Esophagus (tissue), 2 donors: ENCODE measurements around the gene ZDHHC14. TPM values are rescaled to one million over a fixed set of nuclear protein-coding genes. Genes with fewer than 3 reads are reported as not detected.
"Not testable (repeated sequence)": the region's sequence is repeated elsewhere in the genome, so short reads cannot be mapped to it uniquely, and the experiment has no call there.

Experiments used
- H3K27ac ChIP-seq, 2 donors: one replicate each; pipeline ENCODE4 v1.5.1; 2013; ENCODE audit warnings: low read depth in 2 of 2, mild to moderate bottlenecking in 2 of 2, inconsistent platforms in 1 of 2, low read length in 1 of 2, moderate library complexity in 1 of 2
- H3K27me3 ChIP-seq, 2 donors: one replicate each; pipeline ENCODE4 v1.6.1; 2013; ENCODE audit warnings: low read length in 2 of 2, control low read depth in 1 of 2, mild to moderate bottlenecking in 1 of 2; ENCODE audit not compliant: insufficient read depth in 2 of 2, control insufficient read depth in 1 of 2
- H3K36me3 ChIP-seq, 2 donors: one replicate each; pipeline ENCODE4 v1.6.1; 2013; ENCODE audit warnings: low read length in 1 of 2; ENCODE audit not compliant: control insufficient read depth in 2 of 2, insufficient read depth in 2 of 2
- H3K4me1 ChIP-seq, 2 donors: one replicate each; pipeline ENCODE4 v1.6.1; 2013; ENCODE audit warnings: low read length in 1 of 2; ENCODE audit not compliant: control insufficient read depth in 2 of 2, insufficient read depth in 2 of 2
- H3K4me3 ChIP-seq, 2 donors: one replicate each; pipeline ENCODE4 v1.5.1; 2013; ENCODE audit warnings: low read length in 2 of 2, mild to moderate bottlenecking in 2 of 2, low read depth in 1 of 2, moderate library complexity in 1 of 2
- H3K9me3 ChIP-seq, 2 donors: one replicate each; pipeline ENCODE4 v1.6.1; 2013; ENCODE audit warnings: mild to moderate bottlenecking in 2 of 2, low read depth in 1 of 2, low read length in 1 of 2, moderate library complexity in 1 of 2; ENCODE audit not compliant: control insufficient read depth in 2 of 2, insufficient read depth in 1 of 2
- WGBS, 2 donors: extraction: QIAGEN DNeasy Blood & Tissue Kit; methylation state at CpG; one replicate each; pipeline ENCODE4 v1.1.7; 2013; 5-methylcytosine and 5-hydroxymethylcytosine counted together
- polyA plus RNA-seq, 2 donors: library from polyadenylated mRNA; stranded (reverse); fragments of 200-250 nt; gene quantifications; one replicate each; pipeline ENCODE4 v1.2.3, GENCODE V29; 2013
- donor health status: healthy with polysubstance abuse.
- donor health status: Bipolar disorder and iron deficiency.

Gene ZDHHC14
- polyA plus RNA-seq, 2 donors = 2.9 to 3.7 TPM

DNA sequence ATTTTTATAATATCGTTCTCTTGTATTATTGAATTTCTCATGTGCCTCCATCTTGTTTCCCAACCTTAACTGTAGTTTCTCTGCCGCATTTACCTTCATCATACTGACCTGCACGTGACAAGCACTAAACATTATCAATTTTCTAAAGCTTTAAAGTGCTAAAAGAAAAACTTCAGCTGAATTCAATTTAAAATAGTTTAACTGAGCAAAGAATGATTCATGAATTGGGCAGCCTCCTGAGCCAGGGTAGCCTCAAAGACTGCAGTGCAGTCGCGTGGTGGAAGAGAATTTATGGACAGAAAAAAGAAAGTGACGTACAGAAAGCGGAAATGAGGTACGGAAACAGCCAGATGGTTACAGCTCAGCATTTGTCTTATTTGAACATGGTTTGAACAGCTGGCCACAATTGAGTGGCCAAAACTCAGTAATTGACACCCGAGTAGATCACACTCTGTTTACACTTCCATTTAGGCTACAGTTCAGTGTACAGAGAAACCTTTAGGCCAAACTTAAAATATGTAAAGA is 4.2 kb upstream of the ZDHHC14 start:
- Histone ChIP-seq H3K27ac (no peak overlapping the region), H3K9me3 (no peaks in the 10 kb centered on the region), H3K27me3 (no peaks in the 10 kb centered on the region), H3K4me1 (no peaks in the 10 kb centered on the region), H3K4me3 (no peak overlapping the region), H3K36me3 (no peaks in the 10 kb centered on the region)
- WGBS, 2 donors = 83 to 84% methylated on average over 9 of the region's 9 CpGs

- Histone ChIP-seq H3K4me3 (peak overlapping the region; percentile 75 to 95), H3K36me3 (no peaks in the 10 kb centered on the region), H3K27me3 (no peaks in the 10 kb centered on the region), H3K27ac (peak overlapping the region; percentile 92 to 93), H3K4me1 (peaks cover 0 to 7% of the 10 kb centered on the region in 2 donors), H3K9me3 (no peaks in the 10 kb centered on the region)
- WGBS, 2 donors = 0% methylated on average over 34 to 45 of the region's 45 CpGs
Observed at GRCh38 chr6:157379656-157380457, 1.1 kb upstream of the ZDHHC14 start.

GRCh38 chr6:157380458-157380778 is 572 bp upstream of the ZDHHC14 start:
- Histone ChIP-seq H3K4me3 (peak overlapping the region; percentile 75 to 95), H3K4me1 (peaks cover 0 to 7% of the 10 kb centered on the region in 2 donors), H3K36me3 (no peaks in the 10 kb centered on the region), H3K9me3 (no peaks in the 10 kb centered on the region), H3K27me3 (no peaks in the 10 kb centered on the region), H3K27ac (peak overlapping the region; percentile 92 to 93)
- 0 to 1% methylated on average over 23 to 28 of the region's 28 CpGs for WGBS, 2 donors

DNA sequence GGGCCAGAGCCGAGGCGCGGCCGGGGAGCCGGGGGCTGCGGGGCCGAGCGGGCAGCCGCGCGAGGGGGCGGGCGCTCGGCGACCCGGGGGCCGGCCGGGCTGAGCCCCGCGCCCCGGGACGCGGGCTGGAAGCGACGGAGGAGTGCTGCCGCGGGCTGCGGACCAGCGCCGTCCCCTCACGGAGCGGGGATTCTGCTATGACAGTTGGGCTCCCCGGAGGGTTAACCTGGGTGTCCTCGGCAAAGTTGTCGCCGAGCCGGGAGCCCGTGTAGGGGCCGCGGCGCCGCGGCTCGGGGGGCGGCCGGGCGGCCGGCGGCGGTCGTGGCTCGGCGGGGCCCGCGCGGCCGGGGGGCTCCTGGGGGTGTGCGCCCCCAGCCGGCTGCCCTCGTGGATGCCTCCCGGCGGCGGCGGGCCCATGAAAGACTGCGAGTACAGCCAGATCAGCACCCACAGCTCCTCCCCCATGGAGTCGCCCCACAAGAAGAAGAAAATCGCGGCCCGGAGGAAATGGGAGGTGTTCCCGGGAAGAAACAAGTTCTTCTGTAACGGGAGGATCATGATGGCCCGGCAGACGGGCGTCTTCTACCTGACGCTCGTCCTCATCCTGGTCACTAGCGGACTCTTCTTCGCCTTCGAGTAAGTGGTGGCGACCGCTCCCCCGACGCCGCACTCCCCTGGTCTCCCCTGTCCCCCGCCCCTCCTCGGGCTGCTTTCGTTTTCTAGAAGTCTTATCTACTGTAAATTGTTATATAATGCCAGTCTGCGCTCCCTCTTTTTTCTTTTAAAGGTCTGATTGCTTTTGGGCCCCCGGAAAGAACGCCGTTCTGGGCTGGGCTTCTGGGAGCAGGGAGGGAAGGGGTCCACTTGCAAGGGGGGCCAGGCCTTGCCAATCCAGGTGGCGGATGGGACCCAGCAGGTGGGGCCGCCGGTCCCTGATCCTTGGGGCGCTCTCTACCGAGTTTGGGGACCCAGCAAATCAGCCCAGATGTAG is 936 bp downstream of the ZDHHC14 start:
- H3K9me3 ChIP-seq = no peaks in the 10 kb centered on the region
- peaks cover 0 to 7% of the 10 kb centered on the region in 2 donors for H3K4me1 ChIP-seq
- WGBS, 2 donors = 0 to 2% methylated on average over 60 to 96 of the region's 96 CpGs
- H3K27me3 ChIP-seq = no peaks in the 10 kb centered on the region
- no peaks in the 10 kb centered on the region for H3K36me3 ChIP-seq
- H3K27ac ChIP-seq = peak overlapping the region; percentile 92 to 93
- peak overlapping the region; percentile 75 to 95 for H3K4me3 ChIP-seq

DNA sequence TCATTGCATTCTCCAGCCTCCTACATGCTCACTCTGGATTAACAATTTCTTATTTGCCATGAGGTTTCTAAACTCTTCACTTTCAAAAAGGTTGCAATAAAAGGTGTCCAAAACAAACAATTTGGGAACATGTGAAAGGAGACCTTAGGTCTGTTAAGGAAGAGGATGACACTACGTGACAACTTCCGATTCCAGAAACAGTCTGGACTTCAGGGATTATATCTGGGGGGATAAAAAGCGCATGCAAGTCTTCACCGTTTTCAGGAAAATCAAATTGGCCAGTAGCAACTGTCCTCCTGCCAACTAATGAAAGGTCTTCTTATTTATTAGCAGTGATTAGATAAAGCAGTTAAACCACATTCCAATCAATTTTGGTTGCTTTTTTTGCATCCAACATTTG is 1.8 kb downstream of the ZDHHC14 start:
- Histone ChIP-seq H3K27me3 (no peaks in the 10 kb centered on the region), H3K4me3 (peak overlapping the region in 1 of 2 donors; percentile 75), H3K36me3 (no peaks in the 10 kb centered on the region), H3K4me1 (peaks cover 0 to 7% of the 10 kb centered on the region in 2 donors), H3K27ac (no peak overlapping the region), H3K9me3 (no peaks in the 10 kb centered on the region)
- WGBS, 2 donors = 41 to 48% methylated on average over 4 of the region's 4 CpGs

- Histone ChIP-seq H3K9me3 (no peaks in the 10 kb centered on the region), H3K4me1 (peaks cover 0 to 7% of the 10 kb centered on the region in 2 donors), H3K27me3 (no peaks in the 10 kb centered on the region), H3K36me3 (no peaks in the 10 kb centered on the region), H3K27ac (no peak overlapping the region), H3K4me3 (no peak overlapping the region)
- 82 to 86% methylated on average over 9 of the region's 9 CpGs for WGBS, 2 donors
Observed at GRCh38 chr6:157383471-157383870, 2.5 kb downstream of the ZDHHC14 start.

- 97 to 98% methylated on average over 4 of the region's 4 CpGs for WGBS, 2 donors
- H3K4me3 ChIP-seq, H3K27me3 ChIP-seq, H3K27ac ChIP-seq, H3K4me1 ChIP-seq, H3K9me3 ChIP-seq, H3K36me3 ChIP-seq: not testable (repeated sequence)
Observed at GRCh38 chr6:157384962-157385361, 4.0 kb downstream of the ZDHHC14 start.

DNA sequence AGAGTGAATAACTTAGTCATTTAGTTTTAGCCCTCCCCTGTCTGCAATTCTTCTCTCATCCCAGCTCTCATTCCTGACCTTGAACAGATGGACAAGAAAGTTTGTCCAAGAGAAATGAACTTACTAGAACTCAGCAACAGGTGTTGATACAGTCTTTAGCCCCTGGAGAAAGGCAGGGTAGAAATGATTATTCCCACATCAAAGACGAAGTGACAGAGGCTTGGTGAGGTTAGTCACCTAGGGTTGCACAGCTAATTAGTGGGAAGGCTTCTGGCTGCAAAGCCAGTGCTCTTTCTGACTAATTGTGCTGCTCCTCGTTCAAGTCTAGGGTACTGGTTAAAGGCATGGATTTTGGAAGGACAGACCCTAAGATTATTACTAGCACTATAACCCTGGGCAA is 4.5 kb downstream of the ZDHHC14 start:
- no peak overlapping the region for H3K4me3 ChIP-seq
- WGBS, 2 donors = 56 to 64% methylated on average over 2 of the region's 2 CpGs

DNA sequence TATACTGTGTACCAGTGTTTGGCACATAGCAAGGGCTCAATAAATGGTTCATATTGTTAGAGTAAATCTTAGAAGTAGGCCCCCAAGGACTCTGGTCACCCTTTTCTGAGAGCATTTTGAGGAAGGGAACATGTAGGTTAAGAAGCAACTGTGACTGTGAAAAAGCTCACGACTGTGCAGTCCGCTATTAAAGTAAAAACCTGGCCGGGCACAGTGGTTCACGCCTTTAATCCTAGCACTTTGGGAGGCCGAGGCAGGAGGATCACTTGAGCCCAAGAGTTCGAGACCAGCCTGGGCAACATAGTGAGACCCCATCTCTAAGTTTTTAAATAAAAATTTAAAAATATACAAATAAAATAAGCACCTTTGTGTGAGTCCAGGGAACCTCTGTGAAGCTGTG is 5.0 kb downstream of the ZDHHC14 start:
- no peaks in the 10 kb centered on the region for H3K9me3 ChIP-seq
- no peaks in the 10 kb centered on the region for H3K36me3 ChIP-seq
- peaks cover 0 to 7% of the 10 kb centered on the region in 2 donors for H3K4me1 ChIP-seq
- no peak overlapping the region for H3K4me3 ChIP-seq
- H3K27ac ChIP-seq = no peak overlapping the region
- 97 to 98% methylated on average over 6 of the region's 6 CpGs for WGBS, 2 donors
- H3K27me3 ChIP-seq = no peaks in the 10 kb centered on the region

More for the DNA sequence above, 4.5 kb downstream of the ZDHHC14 start:
- H3K27me3 ChIP-seq = no peaks in the 10 kb centered on the region
- H3K9me3 ChIP-seq = no peaks in the 10 kb centered on the region
- no peaks in the 10 kb centered on the region for H3K36me3 ChIP-seq
- H3K27ac ChIP-seq = no peak overlapping the region
- H3K4me1 ChIP-seq = peaks cover 0 to 7% of the 10 kb centered on the region in 2 donors
